K562 (cell line): Measurements from ENCODE around the gene MET.

ENCODE experiments used
- HDGF ChIP-seq: fragments of 450-650 bp; IDR thresholded peaks from 2 replicates; pipeline ENCODE4 v1.6.1; 2016
- PHF20 ChIP-seq: fragments of 450-650 bp; IDR thresholded peaks from 2 replicates; pipeline ENCODE4 v1.6.1; 2018; ENCODE audit not compliant: partially characterized antibody
- POLR2AphosphoS5 ChIP-seq: IDR thresholded peaks from 2 replicates; pipeline ENCODE4 v1.6.1; 2011; ENCODE audit warnings: mild to moderate bottlenecking, low read depth, low read length, moderate library complexity; ENCODE audit not compliant: control insufficient read depth, insufficient read depth
- SPI1 ChIP-seq: IDR thresholded peaks from 2 replicates; pipeline ENCODE4 v1.6.1; 2011; ENCODE audit warnings: low read depth, low read length, control low read depth, borderline replicate concordance
- TAF1 ChIP-seq: IDR thresholded peaks from 2 replicates; pipeline ENCODE4 v1.6.1; 2011; ENCODE audit warnings: mild to moderate bottlenecking, low read length, moderate library complexity; ENCODE audit not compliant: insufficient read depth, control insufficient read depth, severe bottlenecking; ENCODE audit errors: extremely low read depth
- TBP ChIP-seq: optimal IDR thresholded peaks from 2 replicates; pipeline ENCODE3; 2011; ENCODE audit warnings: low read depth, low read length, improper control_type of control experiment
- ZFP36 ChIP-seq: fragments of 150-350 bp; IDR thresholded peaks from 2 replicates; pipeline ENCODE4 v1.6.1; 2018; ENCODE audit warnings: low read length, low read depth; ENCODE audit not compliant: partially characterized antibody
- ZNF217 ChIP-seq: sonication (generic); formaldehyde crosslinking; IDR thresholded peaks from 2 replicates; pipeline ENCODE4 v1.8.0; 2022; ENCODE audit warnings: mild to moderate bottlenecking, missing genetic modification reagents
- ZNF23 ChIP-seq: fragments of 250-450 bp; sonication (Bioruptor Pico); IDR thresholded peaks from 2 replicates; pipeline ENCODE4 v1.4.0; 2020; ENCODE audit warnings: mild to moderate bottlenecking
- ZNF24 ChIP-seq: fragments of 450-650 bp; IDR thresholded peaks from 2 replicates; pipeline ENCODE4 v1.6.1; 2016
- TF ChIP-seq, protein P1 (sequence below): fragments of 450-650 bp; IDR thresholded peaks from one replicate; pipeline ENCODE4 v1.6.1; 2018; ENCODE audit warnings: mild to moderate bottlenecking, moderate library complexity; ENCODE audit not compliant: partially characterized antibody
- TF ChIP-seq, protein P2 (sequence below): sonication (generic); formaldehyde crosslinking; IDR thresholded peaks from 2 replicates; pipeline ENCODE4 v1.8.1; 2023; ENCODE audit warnings: mild to moderate bottlenecking, missing genetic modification reagents

DNA sequence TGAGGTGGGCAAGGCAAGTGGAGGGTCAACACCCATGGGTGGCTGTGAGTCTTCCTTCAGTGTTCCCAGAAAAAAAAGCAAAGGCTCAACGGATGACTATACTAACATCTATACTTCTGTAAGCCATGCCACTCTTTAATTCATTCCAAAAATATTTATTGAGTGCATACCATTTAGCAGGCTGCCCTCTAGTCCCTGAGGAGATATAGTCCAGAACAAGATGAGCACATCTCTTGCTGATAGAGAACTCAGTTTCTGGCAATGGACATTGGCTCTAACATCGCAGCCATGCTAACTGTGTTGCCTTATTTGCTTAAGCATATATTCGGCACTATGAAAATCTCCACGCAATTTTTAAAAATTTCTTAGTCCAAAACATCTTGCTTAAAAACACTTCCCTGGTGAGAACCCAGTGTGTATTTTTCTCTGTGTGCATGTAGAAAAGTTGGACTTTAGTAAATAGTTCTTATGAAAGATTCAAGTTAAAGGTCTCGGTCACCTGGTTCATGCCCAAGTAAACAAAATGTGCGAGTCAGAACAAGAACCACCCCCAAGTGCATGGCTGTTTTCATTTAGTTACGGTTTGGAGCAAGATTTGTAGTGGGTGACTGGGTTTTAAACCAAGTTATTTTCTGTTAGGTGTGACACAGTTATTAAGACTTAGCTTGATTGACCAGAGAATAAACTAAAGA is 69.8 kb downstream of the MET start:
- no peak for TF ChIP-seq HDGF
- TF ChIP-seq, protein P1, sequence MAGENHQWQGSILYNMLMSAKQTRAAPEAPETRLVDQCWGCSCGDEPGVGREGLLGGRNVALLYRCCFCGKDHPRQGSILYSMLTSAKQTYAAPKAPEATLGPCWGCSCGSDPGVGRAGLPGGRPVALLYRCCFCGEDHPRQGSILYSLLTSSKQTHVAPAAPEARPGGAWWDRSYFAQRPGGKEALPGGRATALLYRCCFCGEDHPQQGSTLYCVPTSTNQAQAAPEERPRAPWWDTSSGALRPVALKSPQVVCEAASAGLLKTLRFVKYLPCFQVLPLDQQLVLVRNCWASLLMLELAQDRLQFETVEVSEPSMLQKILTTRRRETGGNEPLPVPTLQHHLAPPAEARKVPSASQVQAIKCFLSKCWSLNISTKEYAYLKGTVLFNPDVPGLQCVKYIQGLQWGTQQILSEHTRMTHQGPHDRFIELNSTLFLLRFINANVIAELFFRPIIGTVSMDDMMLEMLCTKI: no peak
- TF ChIP-seq TAF1: no peak
- no peak for TF ChIP-seq ZFP36
- TF ChIP-seq, protein P2, sequence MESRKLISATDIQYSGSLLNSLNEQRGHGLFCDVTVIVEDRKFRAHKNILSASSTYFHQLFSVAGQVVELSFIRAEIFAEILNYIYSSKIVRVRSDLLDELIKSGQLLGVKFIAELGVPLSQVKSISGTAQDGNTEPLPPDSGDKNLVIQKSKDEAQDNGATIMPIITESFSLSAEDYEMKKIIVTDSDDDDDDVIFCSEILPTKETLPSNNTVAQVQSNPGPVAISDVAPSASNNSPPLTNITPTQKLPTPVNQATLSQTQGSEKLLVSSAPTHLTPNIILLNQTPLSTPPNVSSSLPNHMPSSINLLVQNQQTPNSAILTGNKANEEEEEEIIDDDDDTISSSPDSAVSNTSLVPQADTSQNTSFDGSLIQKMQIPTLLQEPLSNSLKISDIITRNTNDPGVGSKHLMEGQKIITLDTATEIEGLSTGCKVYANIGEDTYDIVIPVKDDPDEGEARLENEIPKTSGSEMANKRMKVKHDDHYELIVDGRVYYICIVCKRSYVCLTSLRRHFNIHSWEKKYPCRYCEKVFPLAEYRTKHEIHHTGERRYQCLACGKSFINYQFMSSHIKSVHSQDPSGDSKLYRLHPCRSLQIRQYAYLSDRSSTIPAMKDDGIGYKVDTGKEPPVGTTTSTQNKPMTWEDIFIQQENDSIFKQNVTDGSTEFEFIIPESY (CRISPR knock-in tag): no peak
- no peak for TF ChIP-seq ZNF217 (CRISPR knock-in tag)
- no peak for TF ChIP-seq PHF20
- no peak for TF ChIP-seq TBP
- TF ChIP-seq ZNF23: no peak
- no peak for TF ChIP-seq POLR2AphosphoS5
- TF ChIP-seq SPI1: no peak
- no peak for TF ChIP-seq ZNF24
